Fibroblast of lung (primary cell): ENCODE data around the gene CPXM1.

Experiments used
- EZH2 ChIP-seq: IDR thresholded peaks from 2 replicates; pipeline ENCODE4 v1.5.1; 2012; ENCODE audit warnings: low read length, control low read depth, mild to moderate bottlenecking; ENCODE audit errors: missing control alignments
- TF ChIP-seq, protein P1 (sequence below), 2 donors: IDR thresholded peaks in 1 of 2; conservative IDR thresholded peaks in 1 of 2; 1 replicate in 1 of 2; 2 replicates in 1 of 2; pipeline ENCODE4 v1.5.1; 2011 to 2012; ENCODE audit warnings: low read length in 2 of 2, control low read depth in 1 of 2, inconsistent platforms in 1 of 2, low read depth in 1 of 2, mild to moderate bottlenecking in 1 of 2

DNA sequence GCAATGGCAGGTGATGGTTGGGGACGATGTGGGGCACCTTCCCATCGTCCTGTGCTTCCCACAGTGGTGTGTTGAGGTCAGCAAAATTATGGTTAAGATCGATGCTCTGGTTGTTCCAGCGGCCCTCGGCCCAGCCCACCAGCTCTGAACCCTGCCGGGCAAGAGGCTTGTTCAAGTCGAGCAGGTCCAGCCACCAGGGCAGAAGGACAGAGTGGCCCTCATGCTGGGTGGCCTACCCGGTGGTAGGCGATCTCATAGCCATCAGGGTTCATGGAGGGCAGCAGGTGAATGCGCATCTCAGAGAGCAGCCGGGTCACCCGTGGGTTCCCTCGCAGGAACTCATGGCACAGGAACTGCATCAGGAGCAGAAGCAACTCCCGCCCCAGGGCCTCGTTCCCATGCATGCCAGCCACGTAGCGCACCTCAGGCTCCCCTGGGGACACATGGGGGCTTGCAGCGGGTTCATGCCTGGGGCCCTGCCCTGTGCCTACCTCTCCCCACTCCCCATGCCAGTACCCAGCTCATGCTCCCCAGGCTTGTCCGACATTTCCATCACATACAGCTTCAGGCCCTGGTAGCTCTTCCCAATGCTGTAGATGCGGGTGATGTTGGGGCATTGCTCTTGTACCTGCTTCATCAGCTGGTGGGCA is 4.3 kb downstream of the CPXM1 start:
- TF ChIP-seq, protein P1, sequence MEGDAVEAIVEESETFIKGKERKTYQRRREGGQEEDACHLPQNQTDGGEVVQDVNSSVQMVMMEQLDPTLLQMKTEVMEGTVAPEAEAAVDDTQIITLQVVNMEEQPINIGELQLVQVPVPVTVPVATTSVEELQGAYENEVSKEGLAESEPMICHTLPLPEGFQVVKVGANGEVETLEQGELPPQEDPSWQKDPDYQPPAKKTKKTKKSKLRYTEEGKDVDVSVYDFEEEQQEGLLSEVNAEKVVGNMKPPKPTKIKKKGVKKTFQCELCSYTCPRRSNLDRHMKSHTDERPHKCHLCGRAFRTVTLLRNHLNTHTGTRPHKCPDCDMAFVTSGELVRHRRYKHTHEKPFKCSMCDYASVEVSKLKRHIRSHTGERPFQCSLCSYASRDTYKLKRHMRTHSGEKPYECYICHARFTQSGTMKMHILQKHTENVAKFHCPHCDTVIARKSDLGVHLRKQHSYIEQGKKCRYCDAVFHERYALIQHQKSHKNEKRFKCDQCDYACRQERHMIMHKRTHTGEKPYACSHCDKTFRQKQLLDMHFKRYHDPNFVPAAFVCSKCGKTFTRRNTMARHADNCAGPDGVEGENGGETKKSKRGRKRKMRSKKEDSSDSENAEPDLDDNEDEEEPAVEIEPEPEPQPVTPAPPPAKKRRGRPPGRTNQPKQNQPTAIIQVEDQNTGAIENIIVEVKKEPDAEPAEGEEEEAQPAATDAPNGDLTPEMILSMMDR (conservative IDR thresholded peaks at IDR 0.05 in 1 of 2, IDR thresholded peaks at IDR 0.05 in 1 of 2; ENCODE audit: low read depth in 1 of 2, low read length in 2 of 2) = no peak
- TF ChIP-seq EZH2 = no peak
